Pulmonary artery endothelial cell (primary cell): ENCODE results near the gene ADD3. TPM values are rescaled to one million over a fixed set of nuclear protein-coding genes. Genes with fewer than 3 reads are reported as not detected.
"Not testable (repeated sequence)": the region's sequence is repeated elsewhere in the genome, so short reads cannot be mapped to it uniquely, and the experiment has no call there.

Experiments
- DNase-seq: peaks from one replicate; pipeline ENCODE4 v3.0.0-alpha.2; 2011; ENCODE audit warnings: low read depth, low spot score
- total RNA-seq: library from RNA; depleted of rRNA; stranded (reverse); fragments of >200 nt; gene quantifications from 2 replicates; pipeline ENCODE4 v1.2.3, GENCODE V29; 2014

ADD3 gene
- total RNA-seq, 1 donor from 2014 or later: 91.9 TPM

- no peak for DNase-seq
Measured at GRCh38 chr10:110101464-110102144, 93.8 kb downstream of the ADD3 start.

GRCh38 chr10:110103921-110104461 is 96.2 kb downstream of the ADD3 start:
- no peak for DNase-seq

- DNase-seq: no peak
Measured at GRCh38 chr10:110105873-110106272, 98.1 kb downstream of the ADD3 start.

- DNase-seq: no peak
Measured at GRCh38 chr10:110107430-110107829, 99.6 kb downstream of the ADD3 start.

- DNase-seq: no peak
Measured at GRCh38 chr10:110107887-110108286, 100.1 kb downstream of the ADD3 start.

- DNase-seq: no peak
Measured at GRCh38 chr10:110109511-110109910, 101.7 kb downstream of the ADD3 start.

- no peak for DNase-seq
Measured at GRCh38 chr10:110110338-110110737, 102.6 kb downstream of the ADD3 start.

GRCh38 chr10:110113670-110114337 is 106.0 kb downstream of the ADD3 start:
- no peak for DNase-seq

- DNase-seq: not testable (repeated sequence)
Measured at GRCh38 chr10:110114668-110115067, 106.9 kb downstream of the ADD3 start.

- DNase-seq: no peak
Measured at GRCh38 chr10:110115784-110116520, 108.2 kb downstream of the ADD3 start.

GRCh38 chr10:110118891-110119621 is 111.3 kb downstream of the ADD3 start:
- no peak for DNase-seq

GRCh38 chr10:110123594-110123993 is 115.8 kb downstream of the ADD3 start:
- DNase-seq: no peak

- no peak for DNase-seq
Measured at GRCh38 chr10:110129490-110129889, 121.7 kb downstream of the ADD3 start.

- no peak for DNase-seq
Measured at GRCh38 chr10:110134917-110135316, 127.1 kb downstream of the ADD3 start.

- DNase-seq: not testable (repeated sequence)
Measured at GRCh38 chr10:110135836-110136235, 128.1 kb downstream of the ADD3 start.

- peak; percentile 32 for DNase-seq
Measured at GRCh38 chr10:110137142-110137545, 129.4 kb downstream of the ADD3 start.

GRCh38 chr10:110138197-110138812 is 130.5 kb downstream of the ADD3 start:
- DNase-seq: peak; percentile 15

GRCh38 chr10:110141185-110141584 is 133.4 kb downstream of the ADD3 start:
- peak; percentile 46 for DNase-seq

GRCh38 chr10:110141871-110142635 is 134.3 kb downstream of the ADD3 start:
- DNase-seq: no peak

- DNase-seq: no peak
Measured at GRCh38 chr10:110142965-110143364, 135.2 kb downstream of the ADD3 start.
